UCSD-AML1 (cell line): ENCODE measurements around the gene NUCB2.

Experiments used
- DNase-seq: peaks from one replicate; lab custom pipeline; 2025; ENCODE audit not compliant: unreplicated experiment; lab: John Stamatoyannopoulos, UW

The NUCB2 gene

DNA sequence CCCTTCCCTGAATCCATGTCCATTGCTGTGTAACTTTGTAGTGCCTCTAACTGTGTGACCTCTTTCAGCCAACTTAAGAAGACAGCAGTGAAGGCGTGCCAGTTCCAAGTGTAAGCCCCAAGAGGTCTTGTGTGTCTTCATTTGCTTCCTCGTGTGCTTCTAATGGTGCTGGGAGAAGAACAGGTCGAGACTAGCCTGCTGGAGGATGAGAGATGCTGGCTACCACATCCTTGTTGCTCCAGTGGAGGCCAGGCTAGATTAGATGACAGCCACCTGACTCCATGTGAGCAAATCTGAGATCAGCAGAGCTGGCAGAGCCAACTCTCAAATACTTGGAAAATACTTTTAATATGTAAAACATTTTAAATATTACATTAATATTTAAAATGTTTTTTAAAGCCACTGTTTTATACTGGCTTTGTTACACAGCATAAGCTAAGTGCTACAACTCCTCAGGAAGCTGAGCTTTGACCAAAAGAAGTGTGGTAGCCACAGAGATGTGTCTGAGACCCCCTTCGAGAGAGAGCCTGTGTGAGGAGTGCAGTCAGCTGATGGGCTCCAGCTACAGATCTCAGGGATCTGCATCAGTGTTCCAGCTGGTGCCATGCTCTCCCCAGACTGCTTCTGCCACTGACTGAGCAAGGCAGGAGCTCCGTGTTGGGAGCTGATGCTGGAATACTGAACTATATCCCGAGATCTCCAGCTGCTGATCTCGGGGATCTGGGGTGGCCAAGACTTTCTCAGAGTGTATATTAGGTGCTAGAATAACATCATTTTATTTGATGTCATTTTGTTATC, 103.0 kb downstream of the NUCB2 start:
- no peak for DNase-seq

- no peak for DNase-seq
Measured at GRCh38 chr11:17381156-17381555, 104.6 kb downstream of the NUCB2 start.
